Measurements from ENCODE around the gene SLC8A1. TPM values are rescaled to one million over a fixed set of nuclear protein-coding genes. Genes with fewer than 3 reads are reported as not detected.

Gene SLC8A1
- total and polyA plus RNA-seq, 2 donors (not counting 1 experiment from before 2014, with no cell fraction given): 17.4 to 109 TPM

DNA sequence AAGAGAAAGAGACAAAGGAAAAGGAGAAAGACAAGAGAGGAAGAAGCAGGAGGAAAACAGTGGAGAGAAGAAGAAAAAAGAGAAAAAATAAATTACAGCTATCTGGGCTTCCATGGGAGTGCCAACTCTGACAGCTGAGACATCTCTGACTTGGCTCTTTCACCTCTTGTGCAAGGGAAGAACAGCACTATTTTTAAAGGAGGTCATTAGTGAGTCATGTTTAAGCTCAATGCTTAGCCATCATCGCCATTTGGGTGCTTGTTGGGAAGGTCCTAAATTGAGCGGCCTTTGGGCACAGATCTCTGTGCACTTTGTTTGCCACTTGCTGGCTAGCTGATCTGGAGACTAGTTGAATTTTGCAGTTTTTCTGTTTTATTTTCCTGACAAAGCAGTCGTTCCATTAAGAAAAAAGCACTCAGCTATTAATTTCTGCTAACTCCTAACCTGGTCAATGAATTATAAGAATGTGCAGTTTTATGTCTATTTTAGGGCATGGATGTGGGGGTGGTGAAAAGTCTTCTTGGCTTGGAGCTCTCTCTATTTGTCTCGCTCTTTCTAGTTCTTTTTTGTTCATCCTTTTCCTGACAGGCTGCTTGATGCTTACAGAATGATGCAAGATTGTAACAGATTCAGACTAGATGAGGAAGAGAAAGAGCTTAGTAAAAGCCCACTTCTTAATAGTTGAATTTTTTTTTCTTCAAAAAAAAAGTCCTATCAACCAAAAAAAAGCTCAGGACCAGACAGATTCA, 231.5 kb downstream of the SLC8A1 start:
- peaks cover 1% of the 10 kb centered on the region for H3K36me3 ChIP-seq (ENCODE audit: control insufficient read depth, insufficient read depth, low read length)
- no peaks in the 10 kb centered on the region for H3K79me2 ChIP-seq (ENCODE audit: control insufficient read depth, insufficient read depth, low read length)
- H3K27ac ChIP-seq (ENCODE audit: insufficient read depth, low read length): peak overlapping the region; percentile 51
- no peaks in the 10 kb centered on the region for H4K20me1 ChIP-seq (ENCODE audit: control insufficient read depth, extremely low read depth, insufficient read depth, low read length)
- H3K9ac ChIP-seq (ENCODE audit: insufficient read depth, low read length): no peak overlapping the region
- peak; percentile 65 to 95 for DNase-seq (ENCODE audit: low read depth in 2 of 2)
- TF ChIP-seq EZH2 (IDR thresholded peaks at IDR 0.05; ENCODE audit: low read length, missing control alignments): no peak
- TF ChIP-seq, protein P1, sequence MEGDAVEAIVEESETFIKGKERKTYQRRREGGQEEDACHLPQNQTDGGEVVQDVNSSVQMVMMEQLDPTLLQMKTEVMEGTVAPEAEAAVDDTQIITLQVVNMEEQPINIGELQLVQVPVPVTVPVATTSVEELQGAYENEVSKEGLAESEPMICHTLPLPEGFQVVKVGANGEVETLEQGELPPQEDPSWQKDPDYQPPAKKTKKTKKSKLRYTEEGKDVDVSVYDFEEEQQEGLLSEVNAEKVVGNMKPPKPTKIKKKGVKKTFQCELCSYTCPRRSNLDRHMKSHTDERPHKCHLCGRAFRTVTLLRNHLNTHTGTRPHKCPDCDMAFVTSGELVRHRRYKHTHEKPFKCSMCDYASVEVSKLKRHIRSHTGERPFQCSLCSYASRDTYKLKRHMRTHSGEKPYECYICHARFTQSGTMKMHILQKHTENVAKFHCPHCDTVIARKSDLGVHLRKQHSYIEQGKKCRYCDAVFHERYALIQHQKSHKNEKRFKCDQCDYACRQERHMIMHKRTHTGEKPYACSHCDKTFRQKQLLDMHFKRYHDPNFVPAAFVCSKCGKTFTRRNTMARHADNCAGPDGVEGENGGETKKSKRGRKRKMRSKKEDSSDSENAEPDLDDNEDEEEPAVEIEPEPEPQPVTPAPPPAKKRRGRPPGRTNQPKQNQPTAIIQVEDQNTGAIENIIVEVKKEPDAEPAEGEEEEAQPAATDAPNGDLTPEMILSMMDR (conservative IDR thresholded peaks at IDR 0.05 in 1 of 2, IDR thresholded peaks at IDR 0.05 in 1 of 2; ENCODE audit: low read depth in 1 of 2, low read length in 2 of 2): no peak
- H3K9me3 ChIP-seq (ENCODE audit: control insufficient read depth, insufficient read depth, low read depth, low read length): no peaks in the 10 kb centered on the region
- H3K4me1 ChIP-seq (ENCODE audit: control insufficient read depth, extremely low read depth, insufficient read depth, low read length): peaks cover 6% of the 10 kb centered on the region
- no peak overlapping the region for H2AFZ ChIP-seq (ENCODE audit: low read length)
- no peak overlapping the region for H3K4me3 ChIP-seq (replicated peaks in 1 of 4; ENCODE audit: control extremely low read depth in 1 of 4, insufficient read depth in 1 of 4, low read depth in 3 of 4, low read length in 4 of 4)
- peak overlapping the region; percentile 48 for H3K4me2 ChIP-seq (ENCODE audit: extremely low read depth, insufficient read depth, low read length)
- H3K27me3 ChIP-seq (ENCODE audit: control insufficient read depth, insufficient read depth, low read length): no peaks in the 10 kb centered on the region

DNA sequence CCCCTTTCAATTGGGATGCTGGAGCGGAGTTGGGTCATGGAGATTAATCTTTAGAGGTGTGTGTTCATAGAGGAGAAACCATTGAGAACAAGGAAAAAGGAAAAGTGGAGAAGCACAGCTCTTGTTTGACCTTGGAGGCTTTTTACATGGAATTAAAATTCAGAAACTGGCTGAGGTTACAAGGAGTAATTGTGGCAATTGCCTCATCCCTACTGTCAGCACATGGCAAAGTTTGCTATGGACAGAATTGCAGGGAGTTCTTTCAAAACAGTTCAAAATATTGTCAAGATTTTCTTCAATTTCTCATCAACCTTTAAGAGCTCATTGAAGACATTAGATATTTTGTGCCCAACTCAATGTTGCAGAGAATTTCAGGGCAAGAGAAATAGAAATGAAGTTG, 232.7 kb downstream of the SLC8A1 start:
- no peak overlapping the region for H3K4me3 ChIP-seq (replicated peaks in 1 of 4; ENCODE audit: control extremely low read depth in 1 of 4, insufficient read depth in 1 of 4, low read depth in 3 of 4, low read length in 4 of 4)
- H3K4me1 ChIP-seq (ENCODE audit: control insufficient read depth, extremely low read depth, insufficient read depth, low read length): peaks cover 6% of the 10 kb centered on the region
- TF ChIP-seq, protein P1 (conservative IDR thresholded peaks at IDR 0.05 in 1 of 2, IDR thresholded peaks at IDR 0.05 in 1 of 2; ENCODE audit: low read depth in 1 of 2, low read length in 2 of 2): no peak
- TF ChIP-seq EZH2 (IDR thresholded peaks at IDR 0.05; ENCODE audit: low read length, missing control alignments): no peak
- H2AFZ ChIP-seq (ENCODE audit: low read length): no peak overlapping the region
- H3K79me2 ChIP-seq (ENCODE audit: control insufficient read depth, insufficient read depth, low read length): no peaks in the 10 kb centered on the region
- H3K27me3 ChIP-seq (ENCODE audit: control insufficient read depth, insufficient read depth, low read length): no peaks in the 10 kb centered on the region
- H3K9me3 ChIP-seq (ENCODE audit: control insufficient read depth, insufficient read depth, low read depth, low read length): no peaks in the 10 kb centered on the region
- no peak overlapping the region for H3K9ac ChIP-seq (ENCODE audit: insufficient read depth, low read length)
- no peak overlapping the region for H3K4me2 ChIP-seq (ENCODE audit: extremely low read depth, insufficient read depth, low read length)
- H3K36me3 ChIP-seq (ENCODE audit: control insufficient read depth, insufficient read depth, low read length): peaks cover 1% of the 10 kb centered on the region
- no peak overlapping the region for H3K27ac ChIP-seq (ENCODE audit: insufficient read depth, low read length)
- DNase-seq (ENCODE audit: low read depth in 2 of 2): peak in 1 of 2 donors; percentile 38
- no peaks in the 10 kb centered on the region for H4K20me1 ChIP-seq (ENCODE audit: control insufficient read depth, extremely low read depth, insufficient read depth, low read length)

DNA sequence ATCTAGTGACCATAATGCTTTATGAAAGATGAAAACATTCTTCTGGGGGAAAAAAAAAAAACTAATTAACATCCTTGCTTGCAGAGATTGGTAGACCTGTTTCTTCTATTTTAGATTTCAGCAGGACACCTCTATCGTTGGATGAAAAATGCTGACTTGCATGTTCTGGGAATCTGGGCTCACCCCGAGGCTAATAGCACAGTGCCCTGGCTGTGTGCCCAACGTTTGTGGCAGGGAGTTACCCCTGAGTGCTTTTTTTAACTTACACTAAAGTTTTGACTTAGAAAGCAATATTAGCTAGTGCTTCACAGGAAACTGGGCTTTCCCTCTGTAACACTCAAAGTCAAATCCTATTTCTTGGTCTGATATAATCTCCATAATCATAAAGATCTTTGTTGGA, 233.2 kb downstream of the SLC8A1 start:
- Histone ChIP-seq H3K27me3 (ENCODE audit: control insufficient read depth, insufficient read depth, low read length) (no peaks in the 10 kb centered on the region), H3K36me3 (ENCODE audit: control insufficient read depth, insufficient read depth, low read length) (peaks cover 1% of the 10 kb centered on the region), H3K9me3 (ENCODE audit: control insufficient read depth, insufficient read depth, low read depth, low read length) (no peaks in the 10 kb centered on the region), H3K27ac (ENCODE audit: insufficient read depth, low read length) (no peak overlapping the region), H4K20me1 (ENCODE audit: control insufficient read depth, extremely low read depth, insufficient read depth, low read length) (no peaks in the 10 kb centered on the region), H3K4me3 (replicated peaks in 1 of 4; ENCODE audit: control extremely low read depth in 1 of 4, insufficient read depth in 1 of 4, low read depth in 3 of 4, low read length in 4 of 4) (no peak overlapping the region), H3K4me1 (ENCODE audit: control insufficient read depth, extremely low read depth, insufficient read depth, low read length) (peaks cover 6% of the 10 kb centered on the region), H2AFZ (ENCODE audit: low read length) (no peak overlapping the region), H3K9ac (ENCODE audit: insufficient read depth, low read length) (no peak overlapping the region), H3K4me2 (ENCODE audit: extremely low read depth, insufficient read depth, low read length) (no peak overlapping the region), H3K79me2 (ENCODE audit: control insufficient read depth, insufficient read depth, low read length) (no peaks in the 10 kb centered on the region)
- peak in 1 of 2 donors; percentile 75 for DNase-seq (ENCODE audit: low read depth in 2 of 2)
- TF ChIP-seq, protein P1 (conservative IDR thresholded peaks at IDR 0.05 in 1 of 2, IDR thresholded peaks at IDR 0.05 in 1 of 2; ENCODE audit: low read depth in 1 of 2, low read length in 2 of 2): no peak
- no peak for TF ChIP-seq EZH2 (IDR thresholded peaks at IDR 0.05; ENCODE audit: low read length, missing control alignments)
